ENCODE results near the gene SPACA4. TPM values are rescaled to one million over a fixed set of nuclear protein-coding genes. Genes with fewer than 3 reads are reported as not detected.

The SPACA4 gene
- polyA plus RNA-seq, 1 of the 3 experiments (the other 2 are of a cell fraction) = not detected

- TF ChIP-seq REST (IDR thresholded peaks at IDR 0.05; ENCODE audit: low read depth, low read length) = no peak
- TF ChIP-seq, protein P1, sequence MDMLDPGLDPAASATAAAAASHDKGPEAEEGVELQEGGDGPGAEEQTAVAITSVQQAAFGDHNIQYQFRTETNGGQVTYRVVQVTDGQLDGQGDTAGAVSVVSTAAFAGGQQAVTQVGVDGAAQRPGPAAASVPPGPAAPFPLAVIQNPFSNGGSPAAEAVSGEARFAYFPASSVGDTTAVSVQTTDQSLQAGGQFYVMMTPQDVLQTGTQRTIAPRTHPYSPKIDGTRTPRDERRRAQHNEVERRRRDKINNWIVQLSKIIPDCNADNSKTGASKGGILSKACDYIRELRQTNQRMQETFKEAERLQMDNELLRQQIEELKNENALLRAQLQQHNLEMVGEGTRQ (IDR thresholded peaks at IDR 0.05; ENCODE audit: borderline replicate concordance, low read depth, low read length) = no peak
- no peak for TF ChIP-seq GABPA (IDR thresholded peaks at IDR 0.05; ENCODE audit: low read depth)
- no peak for TF ChIP-seq CHD2 (IDR thresholded peaks at IDR 0.05; ENCODE audit: low read length, partially characterized antibody)
- TF ChIP-seq POLR2AphosphoS5 (IDR thresholded peaks at IDR 0.05; ENCODE audit: low read depth, low read length) = no peak
- no peak for TF ChIP-seq MXI1 (IDR thresholded peaks at IDR 0.05; ENCODE audit: low read depth, low read length)
- Histone ChIP-seq H3K79me2 (ENCODE audit: insufficient read depth) (no peaks in the 10 kb centered on the region), H3K27me3 (ENCODE audit: insufficient read depth) (no peaks in the 10 kb centered on the region), H3K4me3 (ENCODE audit: low read depth in 2 of 2, low read length in 1 of 2) (no peak overlapping the region), H3F3A (replicated peaks; ENCODE audit: insufficient read depth) (no peaks in the 10 kb centered on the region), H3K27ac (ENCODE audit: low read depth in 2 of 2, low read length in 1 of 2) (no peak overlapping the region), H3K9me2 (no peaks in the 10 kb centered on the region), H3K4me1 (ENCODE audit: control insufficient read depth in 1 of 2, insufficient read depth in 2 of 2, low read depth in 1 of 2, low read length in 1 of 2) (peaks cover 0 to 10% of the 10 kb centered on the region in 2 experiments; a peak in 1 of 4 replicates), H2AFZ (ENCODE audit: low read depth) (no peak overlapping the region), H3K9ac (no peak overlapping the region), H3K4me2 (no peak overlapping the region), H3K36me3 (replicated peaks in 1 of 2; ENCODE audit: control insufficient read depth in 1 of 2, insufficient read depth in 2 of 2, low read length in 1 of 2) (no peaks in the 10 kb centered on the region), H3K9me3 (no peaks in the 10 kb centered on the region), H4K20me1 (ENCODE audit: insufficient read depth) (no peaks in the 10 kb centered on the region)
- ChIA-PET CTCF (interaction anchor here (0.6 kb wide), 1 partner anchor 65 kb away, joined by 3 read pairs; no protein-coding TSS in a partner anchor), POLR2A (interaction anchor here (1.1 kb wide), 1 partner anchor 28 kb away, joined by 3 read pairs; no protein-coding TSS in a partner anchor)
- 77% methylated on average over 5 of the region's 5 CpGs for WGBS (ENCODE audit: low lambda C conversion rate)
- no peak for DNase-seq
Observed at GRCh38 chr19:48651683-48652048, 45.1 kb downstream of the SPACA4 start.

DNA sequence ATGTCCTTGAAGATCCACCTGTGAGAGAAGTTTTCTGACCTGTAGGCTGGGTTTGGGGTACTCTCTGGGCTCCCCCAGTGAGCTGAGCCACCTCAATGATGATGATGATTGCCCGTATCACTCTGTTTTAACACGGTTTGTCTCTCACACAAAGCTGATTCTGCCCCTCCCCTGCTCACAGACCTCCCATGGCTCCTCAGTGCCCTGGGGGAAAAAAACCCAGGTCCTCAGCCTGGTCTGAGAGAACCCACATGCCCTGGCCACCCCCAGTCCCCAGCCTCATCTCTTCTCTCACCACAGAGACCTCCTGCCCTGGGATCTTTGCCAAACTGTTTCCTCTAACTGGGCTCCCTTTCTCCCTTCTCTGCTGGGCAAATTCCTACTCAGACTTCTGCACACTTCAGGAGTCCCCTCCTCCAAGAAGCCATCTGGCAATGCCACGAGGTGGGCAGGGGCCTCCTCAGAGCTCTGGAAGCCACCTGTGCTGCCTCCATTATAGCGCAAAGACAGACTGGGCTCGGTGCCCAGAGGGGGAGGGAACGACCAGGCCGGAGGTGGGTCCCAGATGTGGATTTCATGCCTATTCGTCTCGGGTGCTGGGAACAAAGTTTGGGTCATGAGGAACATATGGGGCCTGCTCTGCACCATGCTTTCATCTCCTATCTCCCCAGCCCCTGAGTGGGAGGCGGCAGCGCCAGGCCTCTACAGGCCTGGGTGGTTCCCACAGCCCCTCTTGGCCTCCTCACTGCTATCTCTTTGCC lies 47.9 kb downstream of the SPACA4 start:
- Histone ChIP-seq H2AFZ (ENCODE audit: low read depth) (no peak overlapping the region), H3K27me3 (ENCODE audit: insufficient read depth) (no peaks in the 10 kb centered on the region), H3K79me2 (ENCODE audit: insufficient read depth) (no peaks in the 10 kb centered on the region), H3K27ac (ENCODE audit: low read depth in 2 of 2, low read length in 1 of 2) (peak overlapping the region in 1 of 2 experiments; percentile 61; a peak in 2 of 4 replicates), H3K9me2 (no peaks in the 10 kb centered on the region), H3K9ac (no peak overlapping the region), H3K4me3 (ENCODE audit: low read depth in 2 of 2, low read length in 1 of 2) (no peak overlapping the region), H3K9me3 (no peaks in the 10 kb centered on the region), H3F3A (replicated peaks; ENCODE audit: insufficient read depth) (peaks cover 4% of the 10 kb centered on the region), H3K4me1 (ENCODE audit: control insufficient read depth in 1 of 2, insufficient read depth in 2 of 2, low read depth in 1 of 2, low read length in 1 of 2) (peaks cover 0 to 10% of the 10 kb centered on the region in 2 experiments; a peak in 1 of 4 replicates), H3K4me2 (no peak overlapping the region), H4K20me1 (ENCODE audit: insufficient read depth) (no peaks in the 10 kb centered on the region), H3K36me3 (replicated peaks in 1 of 2; ENCODE audit: control insufficient read depth in 1 of 2, insufficient read depth in 2 of 2, low read length in 1 of 2) (no peaks in the 10 kb centered on the region)
- ChIA-PET POLR2A (interaction anchor here (0.6 to 0.9 kb wide), 2 partner anchors 13 to 116 kb away, joined by 3 to 6 read pairs; no protein-coding TSS in a partner anchor), CTCF (interaction anchor here (1.0 to 3.6 kb wide), 5 partner anchors 8 to 188 kb away, joined by 3 to 19 read pairs (median 5); partner anchors contain the start of gene CA11)
- peak; percentile 74 for DNase-seq
- WGBS (ENCODE audit: low lambda C conversion rate) = 39% methylated on average over 10 of the region's 11 CpGs
- TF ChIP-seq SMC3 (IDR thresholded peaks at IDR 0.05; ENCODE audit: low read depth, low read length) = no peak
- no peak for TF ChIP-seq TEAD4 (IDR thresholded peaks at IDR 0.05; ENCODE audit: borderline replicate concordance, insufficient read depth)
- peak; percentile 47; the same call in 1 of the 2 replicates for TF ChIP-seq RCOR1 (IDR thresholded peaks at IDR 0.05; ENCODE audit: low read length)
- no peak for TF ChIP-seq CTCF (IDR thresholded peaks at IDR 0.05)
- TF ChIP-seq, protein P2, sequence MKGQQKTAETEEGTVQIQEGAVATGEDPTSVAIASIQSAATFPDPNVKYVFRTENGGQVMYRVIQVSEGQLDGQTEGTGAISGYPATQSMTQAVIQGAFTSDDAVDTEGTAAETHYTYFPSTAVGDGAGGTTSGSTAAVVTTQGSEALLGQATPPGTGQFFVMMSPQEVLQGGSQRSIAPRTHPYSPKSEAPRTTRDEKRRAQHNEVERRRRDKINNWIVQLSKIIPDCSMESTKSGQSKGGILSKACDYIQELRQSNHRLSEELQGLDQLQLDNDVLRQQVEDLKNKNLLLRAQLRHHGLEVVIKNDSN (IDR thresholded peaks at IDR 0.05; ENCODE audit: borderline replicate concordance, low read depth) = no peak
- TF ChIP-seq SIN3A (IDR thresholded peaks at IDR 0.05; ENCODE audit: borderline replicate concordance, low read depth, low read length) = no peak
- TF ChIP-seq, protein P3, sequence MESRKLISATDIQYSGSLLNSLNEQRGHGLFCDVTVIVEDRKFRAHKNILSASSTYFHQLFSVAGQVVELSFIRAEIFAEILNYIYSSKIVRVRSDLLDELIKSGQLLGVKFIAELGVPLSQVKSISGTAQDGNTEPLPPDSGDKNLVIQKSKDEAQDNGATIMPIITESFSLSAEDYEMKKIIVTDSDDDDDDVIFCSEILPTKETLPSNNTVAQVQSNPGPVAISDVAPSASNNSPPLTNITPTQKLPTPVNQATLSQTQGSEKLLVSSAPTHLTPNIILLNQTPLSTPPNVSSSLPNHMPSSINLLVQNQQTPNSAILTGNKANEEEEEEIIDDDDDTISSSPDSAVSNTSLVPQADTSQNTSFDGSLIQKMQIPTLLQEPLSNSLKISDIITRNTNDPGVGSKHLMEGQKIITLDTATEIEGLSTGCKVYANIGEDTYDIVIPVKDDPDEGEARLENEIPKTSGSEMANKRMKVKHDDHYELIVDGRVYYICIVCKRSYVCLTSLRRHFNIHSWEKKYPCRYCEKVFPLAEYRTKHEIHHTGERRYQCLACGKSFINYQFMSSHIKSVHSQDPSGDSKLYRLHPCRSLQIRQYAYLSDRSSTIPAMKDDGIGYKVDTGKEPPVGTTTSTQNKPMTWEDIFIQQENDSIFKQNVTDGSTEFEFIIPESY (IDR thresholded peaks at IDR 0.05; ENCODE audit: borderline replicate concordance, low read depth) = no peak
- no peak for TF ChIP-seq YY1 (IDR thresholded peaks at IDR 0.05; ENCODE audit: low read depth)
- TF ChIP-seq FOXM1 (IDR thresholded peaks at IDR 0.05; ENCODE audit: low read depth) = no peak
- no peak for TF ChIP-seq JUND (IDR thresholded peaks at IDR 0.05)
- TF ChIP-seq FOSL2 (IDR thresholded peaks at IDR 0.05; ENCODE audit: borderline replicate concordance, low read depth) = no peak

Data from SK-N-SH (cell line).